Measurements from ENCODE around the gene UNC5B. TPM values are rescaled to one million over a fixed set of nuclear protein-coding genes. Genes with fewer than 3 reads are reported as not detected.

Gene UNC5B
- total and polyA plus RNA-seq, 12 donors, result 2.0 to 27.0 (median 8.8) TPM

- H3K4me3 ChIP-seq, result no peak overlapping the region
- no peak for DNase-seq
- no peak overlapping the region for H3K27ac ChIP-seq
- no peaks in the 10 kb centered on the region for H3K27me3 ChIP-seq
- no peaks in the 10 kb centered on the region for H3K9me3 ChIP-seq (replicated peaks in 1 of 3)
- intact Hi-C loops (cut with DNase I), result no loop called here
- H3K4me1 ChIP-seq (replicated peaks in 1 of 2), result peaks cover 0 to 6% of the 10 kb centered on the region in 2 donors
- WGBS, 4 donors, result 70 to 76% (median 73%) methylated on average over 4 of the region's 4 CpGs
- no peaks in the 10 kb centered on the region for H3K36me3 ChIP-seq (replicated peaks in 1 of 2)
- TF ChIP-seq POLR2A (IDR thresholded peaks at IDR 0.05) (no peak), CTCF (IDR thresholded peaks at IDR 0.05) (no peak)
Measured at GRCh38 chr10:71330789-71331404, 118.5 kb downstream of the UNC5B start.

- Histone ChIP-seq H3K36me3 (replicated peaks in 1 of 2) (no peaks in the 10 kb centered on the region), H3K9me3 (replicated peaks in 1 of 3) (no peaks in the 10 kb centered on the region), H3K27me3 (no peaks in the 10 kb centered on the region), H3K27ac (no peak overlapping the region), H3K4me3 (no peak overlapping the region), H3K4me1 (replicated peaks in 1 of 2) (peaks cover 0 to 6% of the 10 kb centered on the region in 2 donors)
- intact Hi-C loops (cut with DNase I), result no loop called here
- 67 to 80% (median 73%) methylated on average over 4 of the region's 4 CpGs for WGBS, 4 donors
- no peak for TF ChIP-seq POLR2A (IDR thresholded peaks at IDR 0.05)
- no peak for TF ChIP-seq CTCF (IDR thresholded peaks at IDR 0.05)
- DNase-seq, result no peak
Measured at GRCh38 chr10:71331736-71332135, 119.4 kb downstream of the UNC5B start.

GRCh38 chr10:71332466-71332865 is 120.1 kb downstream of the UNC5B start:
- Histone ChIP-seq H3K9me3 (replicated peaks in 1 of 3) (no peaks in the 10 kb centered on the region), H3K4me3 (no peak overlapping the region), H3K36me3 (replicated peaks in 1 of 2) (no peaks in the 10 kb centered on the region), H3K27me3 (no peaks in the 10 kb centered on the region), H3K27ac (no peak overlapping the region), H3K4me1 (replicated peaks in 1 of 2) (peaks cover 0 to 6% of the 10 kb centered on the region in 2 donors)
- TF ChIP-seq POLR2A (IDR thresholded peaks at IDR 0.05) (no peak), CTCF (IDR thresholded peaks at IDR 0.05) (no peak)
- no peak for DNase-seq
- intact Hi-C loops (cut with DNase I), result no loop called here
- WGBS, 4 donors, result 92 to 95% (median 93%) methylated on average over 5 of the region's 5 CpGs

GRCh38 chr10:71333129-71333887 is 120.9 kb downstream of the UNC5B start:
- Histone ChIP-seq H3K27ac (peak overlapping the region in 1 of 5 donors; percentile 12), H3K36me3 (replicated peaks in 1 of 2) (no peaks in the 10 kb centered on the region), H3K9me3 (replicated peaks in 1 of 3) (no peaks in the 10 kb centered on the region), H3K4me1 (replicated peaks in 1 of 2) (peaks cover 0 to 6% of the 10 kb centered on the region in 2 donors), H3K4me3 (no peak overlapping the region), H3K27me3 (no peaks in the 10 kb centered on the region)
- 75 to 83% (median 78%) methylated on average over 7 to 9 of the region's 9 CpGs for WGBS, 4 donors
- peak in 1 of 7 donors; percentile 24 for DNase-seq
- TF ChIP-seq POLR2A (IDR thresholded peaks at IDR 0.05) (no peak), CTCF (IDR thresholded peaks at IDR 0.05) (no peak)
- intact Hi-C loops (cut with DNase I), result no loop called here
